HG02642 (cell line): Measurements from ENCODE around the gene GALNT16.

Source experiments
- ATAC-seq: cut with Tn5 transposase; IDR thresholded peaks from one replicate; pipeline ENCODE4 v1.9.1; 2021; ENCODE audit warnings: mild to moderate bottlenecking; ENCODE audit not compliant: unreplicated experiment, poor library complexity

GALNT16 gene

GRCh38 chr14:69395929-69396328, 136.0 kb downstream of the GALNT16 start:
- ATAC-seq, result no peak

GRCh38 chr14:69398053-69398817, 138.3 kb downstream of the GALNT16 start, which contains the start of the genes ERH and SLC39A9:
TSS of gene ERH (minus strand) at chr14:69398299. CDS start at chr14:69398233, 66 bp downstream.
TSS of gene SLC39A9 (plus strand) at chr14:69398692. CDS start at chr14:69399370, 678 bp downstream.
- peak; percentile 88 for ATAC-seq

- ATAC-seq, result peak; percentile 21
These were observed 138.9 kb downstream of the GALNT16 start for GRCh38 chr14:69398818-69399210.

- ATAC-seq, result no peak
These were observed 139.8 kb downstream of the GALNT16 start for GRCh38 chr14:69399750-69400149.

- ATAC-seq, result no peak
These were observed 140.2 kb downstream of the GALNT16 start for GRCh38 chr14:69400154-69400553.

GRCh38 chr14:69401841-69402240, 141.9 kb downstream of the GALNT16 start:
- no peak for ATAC-seq

- no peak for ATAC-seq
These were observed 144.5 kb downstream of the GALNT16 start for GRCh38 chr14:69404478-69404877.

GRCh38 chr14:69404883-69405282, 144.9 kb downstream of the GALNT16 start:
- ATAC-seq, result no peak

- ATAC-seq, result no peak
These were observed 145.8 kb downstream of the GALNT16 start for GRCh38 chr14:69405762-69406161.
